ENCODE data around the gene AFTPH. TPM values are rescaled to one million over a fixed set of nuclear protein-coding genes. Genes with fewer than 3 reads are reported as not detected.
"Not testable (repeated sequence)": the region's sequence is repeated elsewhere in the genome, so short reads cannot be mapped to it uniquely, and the experiment has no call there.

Gene AFTPH
- total and polyA plus RNA-seq, 9 of the 15 experiments (the other 6 are each of a cell fraction or from before 2014, with no cell fraction given), result 8.0 to 26.2 (median 13.8) TPM

DNA sequence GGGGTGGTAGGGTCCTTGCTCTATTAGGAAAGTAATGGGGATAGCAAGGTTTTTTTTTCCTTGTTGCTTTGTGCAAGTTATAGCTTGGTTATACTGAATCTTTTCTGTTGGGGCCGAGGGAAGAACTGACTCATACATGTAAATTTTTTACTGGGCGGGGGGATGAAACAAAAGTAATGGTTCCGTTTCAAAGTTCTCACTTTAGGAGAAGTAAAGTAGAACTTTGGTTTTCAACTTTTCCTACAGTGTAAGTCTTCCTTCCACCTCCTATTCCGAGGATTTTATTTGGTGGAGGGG is 1.1 kb downstream of the AFTPH start (continued):
- TF ChIP-seq, protein P1, sequence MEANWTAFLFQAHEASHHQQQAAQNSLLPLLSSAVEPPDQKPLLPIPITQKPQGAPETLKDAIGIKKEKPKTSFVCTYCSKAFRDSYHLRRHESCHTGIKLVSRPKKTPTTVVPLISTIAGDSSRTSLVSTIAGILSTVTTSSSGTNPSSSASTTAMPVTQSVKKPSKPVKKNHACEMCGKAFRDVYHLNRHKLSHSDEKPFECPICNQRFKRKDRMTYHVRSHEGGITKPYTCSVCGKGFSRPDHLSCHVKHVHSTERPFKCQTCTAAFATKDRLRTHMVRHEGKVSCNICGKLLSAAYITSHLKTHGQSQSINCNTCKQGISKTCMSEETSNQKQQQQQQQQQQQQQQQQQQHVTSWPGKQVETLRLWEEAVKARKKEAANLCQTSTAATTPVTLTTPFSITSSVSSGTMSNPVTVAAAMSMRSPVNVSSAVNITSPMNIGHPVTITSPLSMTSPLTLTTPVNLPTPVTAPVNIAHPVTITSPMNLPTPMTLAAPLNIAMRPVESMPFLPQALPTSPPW (CRISPR knock-in tag; IDR thresholded peaks at IDR 0.05), result 0 out of 2 replicates have a peak, but pooled peaks have one; percentile 36
- TF ChIP-seq ZC3H8 (IDR thresholded peaks at IDR 0.05) (no peak), PHF21A (IDR thresholded peaks at IDR 0.05; ENCODE audit: borderline replicate concordance, low read depth) (no peak)
- TF ChIP-seq, protein P2, sequence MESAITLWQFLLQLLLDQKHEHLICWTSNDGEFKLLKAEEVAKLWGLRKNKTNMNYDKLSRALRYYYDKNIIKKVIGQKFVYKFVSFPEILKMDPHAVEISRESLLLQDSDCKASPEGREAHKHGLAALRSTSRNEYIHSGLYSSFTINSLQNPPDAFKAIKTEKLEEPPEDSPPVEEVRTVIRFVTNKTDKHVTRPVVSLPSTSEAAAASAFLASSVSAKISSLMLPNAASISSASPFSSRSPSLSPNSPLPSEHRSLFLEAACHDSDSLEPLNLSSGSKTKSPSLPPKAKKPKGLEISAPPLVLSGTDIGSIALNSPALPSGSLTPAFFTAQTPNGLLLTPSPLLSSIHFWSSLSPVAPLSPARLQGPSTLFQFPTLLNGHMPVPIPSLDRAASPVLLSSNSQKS (CRISPR knock-in tag; IDR thresholded peaks at IDR 0.05), result no peak

DNA sequence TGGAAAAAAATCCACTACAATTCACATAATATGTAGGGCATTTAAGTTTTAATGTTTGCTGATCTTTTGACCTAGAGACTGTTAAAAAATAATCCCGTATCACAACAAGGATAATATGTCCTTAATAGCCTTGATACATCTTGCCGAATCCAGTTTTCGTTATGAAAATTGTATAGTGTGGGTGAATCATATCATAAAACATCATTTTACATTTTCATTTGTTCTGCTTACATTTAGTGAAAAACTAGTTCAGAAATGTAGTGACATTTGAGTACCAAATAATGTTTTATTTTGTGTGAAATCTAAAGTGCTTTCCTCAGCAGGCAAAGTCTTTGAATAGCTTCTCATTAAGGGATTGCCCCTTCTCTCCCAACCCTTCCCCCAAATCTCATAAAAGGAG is 1.9 kb downstream of the AFTPH start:
- FAIRE-seq (no peak), ATAC-seq (no peak), DNase-seq (ENCODE audit: extremely low read depth in 1 of 4, low spot score in 3 of 4) (no peak)
- Histone ChIP-seq H3K9me3 (replicated peaks; ENCODE audit: control insufficient read depth, insufficient read depth, low read depth, low read length) (no peaks in the 10 kb centered on the region), H3K27me3 (ENCODE audit: control insufficient read depth in 2 of 2, insufficient read depth in 2 of 2, low read length in 2 of 2) (no peaks in the 10 kb centered on the region; a peak in 1 of 5 replicates), H4K20me1 (replicated peaks; ENCODE audit: control insufficient read depth, insufficient read depth, low read length) (no peaks in the 10 kb centered on the region; the same call in 1 of the 2 replicates), H3K4me3 (0 out of 2 replicates have a peak overlapping the region, but pooled peaks have one; percentile 85), H3K27ac (ENCODE audit: extremely low read depth, low read depth, low read length) (no peak overlapping the region; the same call in 2 of the 3 replicates), H3K79me2 (ENCODE audit: control insufficient read depth, insufficient read depth, low read length) (peaks cover 61% of the 10 kb centered on the region), H3K4me1 (replicated peaks in 1 of 2; ENCODE audit: control insufficient read depth in 2 of 2, insufficient read depth in 2 of 2, low read length in 2 of 2) (peaks cover 0 to 5% of the 10 kb centered on the region in 2 experiments; a peak in 1 of 5 replicates), H3K36me3 (ENCODE audit: control insufficient read depth, insufficient read depth, low read length) (peaks cover 2% of the 10 kb centered on the region; the same call in 1 of the 3 replicates), H3K4me2 (ENCODE audit: insufficient read depth, low read length) (no peak overlapping the region), H3K9ac (ENCODE audit: insufficient read depth in 1 of 2, low read depth in 2 of 2, low read length in 2 of 2) (peak overlapping the region in 1 of 2 experiments; percentile 77; a peak in 2 of 4 replicates), H2AFZ (ENCODE audit: low read depth, low read length) (no peak overlapping the region), H3K9me1 (ENCODE audit: control insufficient read depth, insufficient read depth, low read length) (no peaks in the 10 kb centered on the region)
- CTCF ChIA-PET (ENCODE audit: low intra/inter-chr PET ratio), result no interaction called here
- in situ Hi-C loops (cut with MboI) (no loop called here), intact Hi-C loops (cut with micrococcal nuclease) (no loop called here)
- TF ChIP-seq ZNF408 (CRISPR knock-in tag; IDR thresholded peaks at IDR 0.05; ENCODE audit: low read depth), result no peak
- no peak for TF ChIP-seq FOXJ2 (tag; IDR thresholded peaks at IDR 0.05)
- BruUV-seq (replicated peaks), result no TSS peak
- POLR2A ChIA-PET, result no interaction called here
- WGBS (ENCODE audit: insufficient coverage, low coverage, missing lambda C conversion rate), result 64% methylated on average over 3 of the region's 3 CpGs

DNA sequence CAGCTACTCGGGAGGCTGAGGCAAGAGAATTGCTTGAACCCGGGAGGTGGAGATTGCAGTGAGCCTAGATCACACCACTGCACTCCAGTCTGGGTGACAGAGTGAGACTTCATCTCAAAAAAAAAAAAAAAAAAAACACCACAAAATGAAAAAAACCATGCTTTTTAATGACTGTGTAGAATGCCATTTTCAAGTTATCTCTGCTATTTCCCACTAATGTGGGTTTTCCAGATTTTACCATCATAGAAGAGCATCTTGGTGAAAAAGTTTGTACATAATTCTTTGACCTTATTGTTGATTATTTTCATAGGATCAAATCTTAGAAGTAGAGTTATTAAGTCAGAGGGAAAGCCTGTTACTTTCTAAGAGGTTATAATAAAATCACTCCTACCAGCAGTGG is 6.8 kb downstream of the AFTPH start:
- H4K20me1 ChIP-seq (replicated peaks; ENCODE audit: control insufficient read depth, insufficient read depth, low read length); intact Hi-C loops (cut with micrococcal nuclease); in situ Hi-C loops (cut with MboI); H3K9me3 ChIP-seq (replicated peaks; ENCODE audit: control insufficient read depth, insufficient read depth, low read depth, low read length); H3K4me1 ChIP-seq (replicated peaks in 1 of 2; ENCODE audit: control insufficient read depth in 2 of 2, insufficient read depth in 2 of 2, low read length in 2 of 2); ATAC-seq; BruUV-seq (replicated peaks); FAIRE-seq; H3K4me3 ChIP-seq; CTCF ChIA-PET (ENCODE audit: low intra/inter-chr PET ratio); POLR2A ChIA-PET; DNase-seq (ENCODE audit: extremely low read depth in 1 of 4, low spot score in 3 of 4); H3K36me3 ChIP-seq (ENCODE audit: control insufficient read depth, insufficient read depth, low read length); H2AFZ ChIP-seq (ENCODE audit: low read depth, low read length); H3K9me1 ChIP-seq (ENCODE audit: control insufficient read depth, insufficient read depth, low read length); H3K27ac ChIP-seq (ENCODE audit: extremely low read depth, low read depth, low read length); H3K4me2 ChIP-seq (ENCODE audit: insufficient read depth, low read length); H3K9ac ChIP-seq (ENCODE audit: insufficient read depth in 1 of 2, low read depth in 2 of 2, low read length in 2 of 2); H3K27me3 ChIP-seq (ENCODE audit: control insufficient read depth in 2 of 2, insufficient read depth in 2 of 2, low read length in 2 of 2): not testable (repeated sequence)
- peaks cover 65% of the 10 kb centered on the region for H3K79me2 ChIP-seq (ENCODE audit: control insufficient read depth, insufficient read depth, low read length)
- WGBS (ENCODE audit: insufficient coverage, low coverage, missing lambda C conversion rate), result 92% methylated on average over 2 of the region's 2 CpGs

Measured in K562 (cell line).